Activated T-helper 1 cell treated with anti-CD3 and anti-CD28 coated beads, Interleukin-2, amount 50 U/mL, for 16 hours (primary cell): ENCODE data around the gene SNRPA.
"Not testable (repeated sequence)": the region's sequence is repeated elsewhere in the genome, so short reads cannot be mapped to it uniquely, and the experiment has no call there.

Experiments used
- DNase-seq, 2 donors: peaks; one replicate each; pipeline ENCODE4 v3.0.0-alpha.2; 2020; ENCODE audit warnings: low read depth in 1 of 2, low spot score in 1 of 2

SNRPA gene

GRCh38 chr19:40811478-40812341 is 60.7 kb downstream of the SNRPA start:
- no peak for DNase-seq

GRCh38 chr19:40812571-40812970 is 61.6 kb downstream of the SNRPA start:
- DNase-seq = not testable (repeated sequence)

- no peak for DNase-seq
These were observed 62.2 kb downstream of the SNRPA start for GRCh38 chr19:40813182-40813581.
